ENCODE results near the gene LARGE2. TPM values are rescaled to one million over a fixed set of nuclear protein-coding genes. Genes with fewer than 3 reads are reported as not detected.

The LARGE2 gene
- total RNA-seq, 4 donors from 2014 or later: not detected

DNA sequence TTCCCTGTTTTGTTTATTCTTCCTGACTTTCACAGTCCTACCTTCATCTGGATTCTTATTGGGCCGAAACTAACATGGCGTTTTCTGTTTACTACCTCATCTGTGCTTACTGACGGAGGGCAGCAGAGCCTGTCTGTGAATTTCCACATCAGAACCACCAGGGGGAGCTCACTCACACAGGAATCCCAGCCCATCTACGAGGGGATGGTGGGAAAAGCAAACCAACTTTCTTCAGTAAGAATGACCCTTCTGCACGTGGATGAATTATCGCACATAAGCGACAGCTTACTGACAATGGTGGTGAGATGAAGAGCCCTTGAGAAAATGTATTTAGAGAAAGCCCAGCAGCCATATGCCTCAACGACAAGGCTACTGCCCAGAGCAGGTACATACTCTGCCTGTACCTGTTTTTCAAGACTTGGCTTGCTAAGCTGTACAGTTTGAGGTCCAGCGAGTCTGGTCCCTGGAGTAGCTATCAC, 42.5 kb downstream of the LARGE2 start:
- TF ChIP-seq, protein P1, sequence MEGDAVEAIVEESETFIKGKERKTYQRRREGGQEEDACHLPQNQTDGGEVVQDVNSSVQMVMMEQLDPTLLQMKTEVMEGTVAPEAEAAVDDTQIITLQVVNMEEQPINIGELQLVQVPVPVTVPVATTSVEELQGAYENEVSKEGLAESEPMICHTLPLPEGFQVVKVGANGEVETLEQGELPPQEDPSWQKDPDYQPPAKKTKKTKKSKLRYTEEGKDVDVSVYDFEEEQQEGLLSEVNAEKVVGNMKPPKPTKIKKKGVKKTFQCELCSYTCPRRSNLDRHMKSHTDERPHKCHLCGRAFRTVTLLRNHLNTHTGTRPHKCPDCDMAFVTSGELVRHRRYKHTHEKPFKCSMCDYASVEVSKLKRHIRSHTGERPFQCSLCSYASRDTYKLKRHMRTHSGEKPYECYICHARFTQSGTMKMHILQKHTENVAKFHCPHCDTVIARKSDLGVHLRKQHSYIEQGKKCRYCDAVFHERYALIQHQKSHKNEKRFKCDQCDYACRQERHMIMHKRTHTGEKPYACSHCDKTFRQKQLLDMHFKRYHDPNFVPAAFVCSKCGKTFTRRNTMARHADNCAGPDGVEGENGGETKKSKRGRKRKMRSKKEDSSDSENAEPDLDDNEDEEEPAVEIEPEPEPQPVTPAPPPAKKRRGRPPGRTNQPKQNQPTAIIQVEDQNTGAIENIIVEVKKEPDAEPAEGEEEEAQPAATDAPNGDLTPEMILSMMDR (IDR thresholded peaks at IDR 0.05; ENCODE audit: low read depth): no peak

DNA sequence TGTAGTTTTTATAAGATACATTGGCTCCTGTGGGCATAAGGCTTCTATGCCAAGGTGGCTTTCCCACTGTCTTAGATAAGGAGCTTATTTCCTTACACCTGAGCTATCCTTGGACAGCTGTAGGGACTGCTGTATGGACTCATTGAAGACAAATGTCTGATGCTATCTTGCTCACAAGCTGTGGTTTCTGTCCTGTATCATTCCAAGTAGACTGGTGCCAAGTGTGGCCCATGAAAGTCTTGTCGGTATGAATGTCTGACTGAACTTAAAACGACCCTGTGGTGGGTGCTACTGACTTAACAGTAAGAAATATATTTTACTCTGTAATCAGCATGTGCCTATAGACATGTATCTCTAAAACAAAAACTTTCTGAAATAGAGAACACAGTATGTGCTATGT, 45.0 kb downstream of the LARGE2 start:
- TF ChIP-seq, protein P1 (IDR thresholded peaks at IDR 0.05; ENCODE audit: low read depth): no peak

DNA sequence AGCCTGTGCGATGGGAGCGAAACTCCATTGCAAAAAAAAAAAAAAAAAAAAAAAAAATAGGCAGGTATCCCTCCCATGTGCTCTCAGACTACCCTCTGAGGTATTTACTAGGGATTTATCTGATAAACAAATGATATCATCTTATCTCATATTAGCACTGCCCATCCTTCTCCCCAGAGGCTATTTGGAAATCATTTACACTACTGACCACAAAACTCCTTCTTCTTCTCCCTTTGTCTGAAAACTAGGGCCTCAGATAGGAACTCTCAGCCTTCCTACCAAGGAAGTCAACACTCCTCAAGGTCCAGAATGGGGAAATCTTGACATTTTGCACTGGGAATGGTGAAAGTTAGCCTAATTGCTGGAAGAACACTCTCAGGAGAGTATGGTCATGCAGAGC, 46.4 kb downstream of the LARGE2 start:
- TF ChIP-seq, protein P1 (IDR thresholded peaks at IDR 0.05; ENCODE audit: low read depth): no peak

DNA sequence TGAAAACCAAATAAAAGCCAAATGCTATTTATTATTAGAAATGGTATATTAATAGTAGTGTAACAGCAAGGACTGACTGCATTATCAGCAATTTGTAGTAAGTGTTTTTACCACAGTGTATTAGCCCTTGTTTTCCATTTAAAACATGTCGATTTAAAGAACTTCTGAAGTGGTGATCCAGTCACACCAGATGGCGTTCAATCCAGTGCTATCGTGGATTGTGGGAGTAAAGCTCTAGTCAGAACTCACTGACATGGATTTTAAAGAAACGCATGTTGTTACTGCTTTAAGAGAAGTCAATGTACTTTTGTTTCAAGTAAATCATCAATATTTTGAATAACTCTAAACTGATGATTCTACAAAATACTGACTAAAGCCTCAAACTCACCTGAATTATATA, 51.1 kb downstream of the LARGE2 start:
- TF ChIP-seq, protein P1 (IDR thresholded peaks at IDR 0.05; ENCODE audit: low read depth): no peak

GRCh38 chr11:45974806-45975205, 52.4 kb downstream of the LARGE2 start:
- TF ChIP-seq, protein P1 (IDR thresholded peaks at IDR 0.05; ENCODE audit: low read depth): no peak

Other genes with a start within 250 kb of the LARGE2 start
- gene SLC35C1, start 117.5 kb upstream of the LARGE2 start, total RNA-seq: 10 to 100 TPM; 49.5 to 96.7 (median 66.2) TPM
- gene CRY2, start 75.2 kb upstream of the LARGE2 start, total RNA-seq: 10 to 100 TPM; 28.0 to 84.2 (median 39.4) TPM
- gene MAPK8IP1, start 37.0 kb upstream of the LARGE2 start, total RNA-seq: 1 to 10 TPM; 1.3 to 4.0 (median 2.3) TPM
- gene FREY1, start 15.4 kb upstream of the LARGE2 start, total RNA-seq: 1 to 10 TPM in 1 of 4 donors, not detected in 3; 3.0 TPM
- 10 to 100 TPM; 17.3 to 40.5 (median 26.7) TPM for gene PEX16, start 4.8 kb upstream of the LARGE2 start, total RNA-seq
- 10 to 100 TPM; 34.4 to 58.6 (median 47.7) TPM for gene PHF21A, start 198.8 kb downstream of the LARGE2 start, total RNA-seq

Data from subcutaneous adipose tissue (tissue), 4 donors.